Measurements from ENCODE around the gene SLC37A4. TPM values are rescaled to one million over a fixed set of nuclear protein-coding genes. Genes with fewer than 3 reads are reported as not detected.
"Not testable (repeated sequence)": the region's sequence is repeated elsewhere in the genome, so short reads cannot be mapped to it uniquely, and the experiment has no call there.

SLC37A4 gene
- total RNA-seq, 4 donors from 2014 or later = 12.4 to 30.2 (median 16.5) TPM

DNA sequence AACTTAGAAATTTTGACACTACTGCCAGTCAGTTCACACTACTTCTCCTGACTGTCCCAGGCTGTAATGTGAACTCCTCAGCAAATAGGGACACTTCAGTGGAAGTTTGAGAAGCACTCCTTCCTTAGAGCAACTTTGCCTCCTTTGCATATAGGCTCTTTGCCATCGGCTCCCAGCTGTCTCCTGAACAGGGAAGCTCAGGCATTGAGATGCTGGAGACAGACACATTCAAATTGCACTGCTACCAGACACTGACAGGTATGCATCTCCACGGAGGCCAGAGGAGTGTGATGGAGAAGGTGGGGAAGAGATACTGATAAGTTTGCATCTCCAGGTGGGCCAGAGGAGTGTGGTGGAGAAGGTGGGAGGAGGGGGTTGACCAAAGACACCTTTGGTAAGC lies 10.7 kb downstream of the SLC37A4 start:
- Histone ChIP-seq H3K27ac (no peak overlapping the region), H3K4me1 (peaks cover 17 to 30% of the 10 kb centered on the region in 2 donors), H3K9me3 (no peaks in the 10 kb centered on the region), H3K36me3 (peaks cover 30 to 41% of the 10 kb centered on the region in 2 donors), H3K27me3 (no peaks in the 10 kb centered on the region), H3K4me3 (replicated peaks in 1 of 3) (peak overlapping the region in 1 of 3 donors; percentile 97)
- no peak for TF ChIP-seq POLR2A (IDR thresholded peaks at IDR 0.05)
- TF ChIP-seq, protein P1, sequence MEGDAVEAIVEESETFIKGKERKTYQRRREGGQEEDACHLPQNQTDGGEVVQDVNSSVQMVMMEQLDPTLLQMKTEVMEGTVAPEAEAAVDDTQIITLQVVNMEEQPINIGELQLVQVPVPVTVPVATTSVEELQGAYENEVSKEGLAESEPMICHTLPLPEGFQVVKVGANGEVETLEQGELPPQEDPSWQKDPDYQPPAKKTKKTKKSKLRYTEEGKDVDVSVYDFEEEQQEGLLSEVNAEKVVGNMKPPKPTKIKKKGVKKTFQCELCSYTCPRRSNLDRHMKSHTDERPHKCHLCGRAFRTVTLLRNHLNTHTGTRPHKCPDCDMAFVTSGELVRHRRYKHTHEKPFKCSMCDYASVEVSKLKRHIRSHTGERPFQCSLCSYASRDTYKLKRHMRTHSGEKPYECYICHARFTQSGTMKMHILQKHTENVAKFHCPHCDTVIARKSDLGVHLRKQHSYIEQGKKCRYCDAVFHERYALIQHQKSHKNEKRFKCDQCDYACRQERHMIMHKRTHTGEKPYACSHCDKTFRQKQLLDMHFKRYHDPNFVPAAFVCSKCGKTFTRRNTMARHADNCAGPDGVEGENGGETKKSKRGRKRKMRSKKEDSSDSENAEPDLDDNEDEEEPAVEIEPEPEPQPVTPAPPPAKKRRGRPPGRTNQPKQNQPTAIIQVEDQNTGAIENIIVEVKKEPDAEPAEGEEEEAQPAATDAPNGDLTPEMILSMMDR (IDR thresholded peaks at IDR 0.05) = no peak
- WGBS, 2 donors = 32 to 46% methylated on average over 2 of the region's 2 CpGs
- intact Hi-C loops (cut with DNase I) = no loop called here
- DNase-seq = no peak

DNA sequence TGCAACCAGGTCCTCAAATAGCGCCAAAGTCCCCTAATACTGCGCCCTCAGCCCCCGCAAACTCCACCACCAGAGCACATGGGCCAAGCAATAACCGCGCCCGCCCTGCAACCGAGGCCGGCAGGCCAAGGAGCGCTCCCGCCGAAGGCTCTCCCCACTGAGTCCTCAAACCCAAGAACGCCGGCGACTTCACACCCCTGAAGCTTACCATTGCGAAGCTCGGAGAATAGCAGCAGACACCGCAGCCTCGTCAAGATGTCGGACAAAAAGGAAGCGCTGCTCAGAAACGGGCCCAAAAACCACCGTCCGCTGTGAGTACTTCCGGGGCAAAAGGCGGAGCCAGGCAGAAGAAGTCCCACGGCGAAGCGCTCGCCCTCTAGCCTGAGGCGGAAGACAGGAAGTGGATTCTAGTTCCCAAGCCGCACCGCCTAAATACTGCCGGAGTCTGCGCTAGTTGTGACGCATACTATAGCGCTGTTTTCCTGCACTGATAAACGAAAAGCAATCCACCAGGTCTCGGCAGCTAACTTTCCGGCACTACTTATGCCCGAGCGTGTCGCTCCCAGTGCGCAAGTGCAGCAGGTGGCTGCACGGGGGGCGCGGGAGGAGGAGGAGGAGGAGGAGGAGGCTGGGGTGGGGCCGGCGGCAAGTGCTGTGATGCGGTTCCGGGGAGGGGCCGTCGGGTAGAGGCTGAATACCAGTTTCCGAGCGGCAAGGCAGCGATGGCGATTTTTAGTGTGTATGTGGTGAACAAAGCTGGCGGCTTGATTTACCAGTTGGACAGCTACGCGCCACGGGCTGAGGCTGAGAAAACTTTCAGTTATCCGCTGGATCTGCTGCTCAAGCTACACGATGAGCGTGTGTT lies 12.4 kb downstream of the SLC37A4 start, which contains the start of the genes RPS25 and TRAPPC4:
Gene RPS25 (minus strand): TSS at position 270 of the 865 bp plus-strand sequence. CDS start 59 bp downstream, at position 211.
Gene TRAPPC4 (plus strand): TSS at position 693 of the 865 bp plus-strand sequence. CDS start 30 bp downstream, at position 723.
- H3K4me1 ChIP-seq = peaks cover 17 to 25% of the 10 kb centered on the region in 2 donors
- H3K4me3 ChIP-seq (replicated peaks in 1 of 3) = peak within 1 kb of the TSS; percentile 65 to 97 (median 93)
- WGBS, 2 donors = 1% methylated on average over 56 to 62 of the region's 63 CpGs
- TF ChIP-seq POLR2A (IDR thresholded peaks at IDR 0.05) = peak in 1 of 2 donors; percentile 75
- TF ChIP-seq, protein P1 (IDR thresholded peaks at IDR 0.05) = peak in 1 of 6 experiments; percentile 12
- intact Hi-C loops (cut with DNase I) = no loop called here
- peak within 1 kb of the TSS; percentile 87 to 95 (median 95) for H3K27ac ChIP-seq
- DNase-seq = peak; percentile 96 to 97
- no peaks in the 10 kb centered on the region for H3K27me3 ChIP-seq
- H3K9me3 ChIP-seq = no peaks in the 10 kb centered on the region
- H3K36me3 ChIP-seq = peaks cover 38 to 39% of the 10 kb centered on the region in 2 donors

- DNase-seq; H3K27me3 ChIP-seq; H3K9me3 ChIP-seq; intact Hi-C loops (cut with DNase I): not testable (repeated sequence)
- Histone ChIP-seq H3K4me1 (peaks cover 17 to 25% of the 10 kb centered on the region in 2 donors), H3K27ac (peak overlapping the region; percentile 87 to 95 (median 95)), H3K4me3 (replicated peaks in 1 of 3) (peak overlapping the region; percentile 65 to 97 (median 93)), H3K36me3 (peaks cover 37 to 39% of the 10 kb centered on the region in 2 donors)
- 3% methylated on average over 10 of the region's 10 CpGs for WGBS, 2 donors
Measured at GRCh38 chr11:119017377-119017776, 13.3 kb downstream of the SLC37A4 start.

GRCh38 chr11:119016216-119017009 lies 14.3 kb downstream of the SLC37A4 start:
- Histone ChIP-seq H3K27me3 (no peaks in the 10 kb centered on the region), H3K36me3 (peaks cover 30 to 38% of the 10 kb centered on the region in 2 donors), H3K27ac (no peak overlapping the region), H3K4me3 (replicated peaks in 1 of 3) (no peak overlapping the region), H3K4me1 (peaks cover 17 to 25% of the 10 kb centered on the region in 2 donors), H3K9me3 (no peaks in the 10 kb centered on the region)
- no peak for TF ChIP-seq POLR2A (IDR thresholded peaks at IDR 0.05)
- TF ChIP-seq, protein P1 (IDR thresholded peaks at IDR 0.05) = no peak
- WGBS, 2 donors = 79 to 81% methylated on average over 14 of the region's 14 CpGs
- DNase-seq = no peak
- intact Hi-C loops (cut with DNase I) = no loop called here

GRCh38 chr11:119015054-119015611 lies 15.5 kb downstream of the SLC37A4 start:
- TF ChIP-seq, protein P1 (IDR thresholded peaks at IDR 0.05) = no peak
- TF ChIP-seq POLR2A (IDR thresholded peaks at IDR 0.05) = no peak
- Histone ChIP-seq H3K27ac (no peak overlapping the region), H3K4me1 (peaks cover 16 to 22% of the 10 kb centered on the region in 2 donors), H3K4me3 (replicated peaks in 1 of 3) (no peak overlapping the region), H3K9me3 (no peaks in the 10 kb centered on the region), H3K36me3 (peaks cover 38 to 42% of the 10 kb centered on the region in 2 donors), H3K27me3 (no peaks in the 10 kb centered on the region)
- 69 to 74% methylated on average over 8 of the region's 8 CpGs for WGBS, 2 donors
- DNase-seq = no peak
- intact Hi-C loops (cut with DNase I) = no loop called here

All from thyroid gland (tissue), 4 donors.